GM23338 (cell line): ENCODE results near the gene DYNC1LI2. TPM values are rescaled to one million over a fixed set of nuclear protein-coding genes. Genes with fewer than 3 reads are reported as not detected.

Experiments
- ATAC-seq: fragments of 200-7000 bp; cut with Tn5 transposase; 3 replicates; pipeline ENCODE4 v1.9.1; 2020
- DNase-seq: peaks from one replicate; pipeline ENCODE4 v3.0.0-alpha.2; 2015; ENCODE audit warnings: low spot score
- H2AFZ ChIP-seq: fragments of 200-600 bp; sonication (generic); 2 replicates; pipeline ENCODE4 v1.8.0; 2016; ENCODE audit warnings: antibody characterized with exemption, mild to moderate bottlenecking, moderate library complexity
- H3F3A ChIP-seq: fragments of 200-600 bp; sonication (generic); replicated peaks from 2 replicates; pipeline ENCODE4 v1.8.0; 2017; ENCODE audit warnings: antibody characterized with exemption, mixed run types, low read depth
- H3K27ac ChIP-seq: fragments of 200-600 bp; sonication (generic); 2 replicates; pipeline ENCODE4 v1.6.1; 2016; ENCODE audit warnings: low read depth
- H3K27me3 ChIP-seq: fragments of 200-600 bp; sonication (generic); 2 replicates; pipeline ENCODE4 v1.8.0; 2016; ENCODE audit warnings: mild to moderate bottlenecking, mixed run types, moderate library complexity; ENCODE audit not compliant: insufficient read depth
- H3K36me3 ChIP-seq: fragments of 200-600 bp; sonication (generic); 2 replicates; pipeline ENCODE4 v1.8.0; 2016; ENCODE audit warnings: mild to moderate bottlenecking; ENCODE audit not compliant: insufficient read depth
- H3K4me1 ChIP-seq: fragments of 200-600 bp; sonication (generic); 2 replicates; pipeline ENCODE4 v1.8.0; 2016; ENCODE audit warnings: mild to moderate bottlenecking, moderate library complexity; ENCODE audit not compliant: insufficient read depth
- H3K4me2 ChIP-seq: fragments of 200-600 bp; sonication (generic); 2 replicates; pipeline ENCODE4 v1.7.1; 2017; ENCODE audit warnings: mixed run types
- H3K4me3 ChIP-seq: fragments of 200-600 bp; sonication (generic); 2 replicates; pipeline ENCODE4 v1.6.1; 2016; ENCODE audit warnings: mixed run types
- H3K79me2 ChIP-seq: fragments of 200-600 bp; sonication (generic); replicated peaks from 2 replicates; pipeline ENCODE4 v1.8.0; 2017; ENCODE audit warnings: mild to moderate bottlenecking; ENCODE audit not compliant: insufficient read depth
- H3K9me2 ChIP-seq: fragments of 200-600 bp; sonication (generic); 2 replicates; pipeline ENCODE4 v1.8.0; 2017; ENCODE audit not compliant: insufficient read depth
- H4K20me1 ChIP-seq: fragments of 200-600 bp; sonication (generic); replicated peaks from 2 replicates; pipeline ENCODE4 v1.8.0; 2017; ENCODE audit warnings: mild to moderate bottlenecking; ENCODE audit not compliant: insufficient read depth
- H3K27ac Mint-ChIP-seq: 2 replicates; pipeline ENCODE4 v1.8.0; 2020; ENCODE audit warnings: inconsistent platforms, mild to moderate bottlenecking, moderate library complexity, mixed read lengths
- H3K27me3 Mint-ChIP-seq: 3 replicates; pipeline ENCODE4 v1.8.0; 2022; ENCODE audit warnings: low read depth, mild to moderate bottlenecking, moderate library complexity, mixed read lengths, inconsistent platforms; ENCODE audit not compliant: insufficient read depth, poor library complexity
- H3K36me3 Mint-ChIP-seq: 3 replicates; pipeline ENCODE4 v1.8.0; 2021; ENCODE audit warnings: low read depth, mild to moderate bottlenecking, inconsistent platforms, moderate library complexity, mixed read lengths
- H3K4me1 Mint-ChIP-seq: 3 replicates; pipeline ENCODE4 v1.8.0; 2020; ENCODE audit warnings: mild to moderate bottlenecking, inconsistent platforms, mixed read lengths
- H3K4me3 Mint-ChIP-seq: 3 replicates; pipeline ENCODE4 v1.8.0; 2021; ENCODE audit warnings: moderate library complexity, mild to moderate bottlenecking, inconsistent platforms, mixed read lengths
- H3K9me3 Mint-ChIP-seq: 3 replicates; pipeline ENCODE4 v1.8.0; 2020; ENCODE audit warnings: moderate library complexity, mild to moderate bottlenecking, inconsistent platforms, mixed read lengths
- CREB1 ChIP-seq: fragments of 250-450 bp; sonication (Bioruptor Pico); IDR thresholded peaks from 2 replicates; pipeline ENCODE4 v1.5.0; 2020; ENCODE audit warnings: low read depth, mild to moderate bottlenecking, moderate library complexity
- CTCF ChIP-seq, 2 experiments: fragments of 200-600 bp in 1 of 2; sonication (generic) in 1 of 2; conservative IDR thresholded peaks; 2 replicates each; pipeline versions ENCODE4 v1.5.1 to v1.6.1; 2016 to 2017; ENCODE audit warnings: antibody characterized with exemption in 2 of 2, low read depth in 2 of 2, mild to moderate bottlenecking in 2 of 2, moderate library complexity in 1 of 2
- EZH2 ChIP-seq: fragments of 200-600 bp; sonication (generic); IDR thresholded peaks from one replicate; pipeline ENCODE4 v1.8.0; 2017; ENCODE audit warnings: antibody characterized with exemption, mild to moderate bottlenecking, low read depth; ENCODE audit not compliant: unreplicated experiment
- EZH2phosphoT487 ChIP-seq: fragments of 200-600 bp; sonication (generic); IDR thresholded peaks from one replicate; pipeline ENCODE4 v1.8.1; 2018; ENCODE audit warnings: antibody characterized with exemption; ENCODE audit not compliant: unreplicated experiment
- JUNB ChIP-seq: IDR thresholded peaks from one replicate; pipeline ENCODE4 v1.6.1; 2016; ENCODE audit warnings: antibody characterized with exemption; ENCODE audit not compliant: unreplicated experiment
- NANOG ChIP-seq: IDR thresholded peaks from 2 replicates; pipeline ENCODE4 v1.6.1; 2016; ENCODE audit warnings: antibody characterized with exemption, borderline replicate concordance
- POLR2AphosphoS5 ChIP-seq: IDR thresholded peaks from 2 replicates; pipeline ENCODE4 v1.6.1; 2016; ENCODE audit warnings: antibody characterized with exemption, low read depth
- STAT1 ChIP-seq: IDR thresholded peaks from one replicate; pipeline ENCODE4 v1.6.1; 2016; ENCODE audit warnings: antibody characterized with exemption; ENCODE audit not compliant: unreplicated experiment
- ZNF114 ChIP-seq: fragments of 250-450 bp; sonication (Bioruptor Pico); IDR thresholded peaks from 2 replicates; pipeline ENCODE4 v1.5.0; 2020; ENCODE audit warnings: mild to moderate bottlenecking, moderate library complexity
- ZNF331 ChIP-seq: fragments of 250-450 bp; sonication (Bioruptor Pico); IDR thresholded peaks from 2 replicates; pipeline ENCODE4 v1.5.0; 2020; ENCODE audit warnings: low read depth, mild to moderate bottlenecking, moderate library complexity
- ZNF462 ChIP-seq: fragments of 250-450 bp; sonication (Bioruptor Pico); IDR thresholded peaks from 2 replicates; pipeline ENCODE4 v1.5.0; 2020; ENCODE audit warnings: mild to moderate bottlenecking, moderate library complexity
- polyA plus RNA-seq: library from polyadenylated mRNA; unstranded; fragments of >200 nt; fragmentation: Nextera tagmentation; extraction: Ambion mirVana; gene quantifications from 2 replicates; pipeline ENCODE4 v1.2.1, GENCODE V29; 2016
- total RNA-seq: library from RNA; depleted of rRNA; stranded (reverse); fragments of >200 nt; shearing (Covaris generic); gene quantifications from 2 replicates; pipeline ENCODE4 v1.2.3, GENCODE V29; 2014
- TF ChIP-seq, protein P1 (sequence below): IDR thresholded peaks from one replicate; pipeline ENCODE4 v1.6.1; 2018; ENCODE audit warnings: antibody characterized with exemption; ENCODE audit not compliant: unreplicated experiment
- TF ChIP-seq, protein P2 (sequence below): IDR thresholded peaks from 2 replicates; pipeline ENCODE4 v1.6.1; 2016; ENCODE audit warnings: antibody characterized with exemption

The DYNC1LI2 gene
- total and polyA plus RNA-seq, 2 experiments from 2014 or later = 73.9 to 85.9 TPM

DNA sequence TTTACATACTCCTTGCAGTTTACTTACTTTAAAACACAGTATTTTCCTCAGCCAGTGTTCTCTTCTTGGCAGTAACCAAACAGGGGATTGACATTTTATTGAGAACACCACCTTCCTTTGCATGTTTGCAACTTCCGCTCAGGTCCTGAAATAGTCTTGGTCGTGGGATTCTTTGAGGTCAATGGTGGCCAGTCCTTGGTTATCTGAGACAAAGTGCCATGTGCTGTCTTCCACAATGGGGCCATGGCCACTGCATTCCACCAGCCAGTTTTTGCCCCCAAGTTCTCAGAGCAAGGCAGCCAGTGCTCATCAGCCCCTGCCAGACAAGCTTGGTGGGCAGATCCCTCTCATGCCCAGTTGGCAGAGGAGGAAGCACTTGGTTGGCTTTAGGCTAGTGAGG, 77.7 kb downstream of the DYNC1LI2 start:
- TF ChIP-seq ZNF462 = no peak
- TF ChIP-seq, protein P1, sequence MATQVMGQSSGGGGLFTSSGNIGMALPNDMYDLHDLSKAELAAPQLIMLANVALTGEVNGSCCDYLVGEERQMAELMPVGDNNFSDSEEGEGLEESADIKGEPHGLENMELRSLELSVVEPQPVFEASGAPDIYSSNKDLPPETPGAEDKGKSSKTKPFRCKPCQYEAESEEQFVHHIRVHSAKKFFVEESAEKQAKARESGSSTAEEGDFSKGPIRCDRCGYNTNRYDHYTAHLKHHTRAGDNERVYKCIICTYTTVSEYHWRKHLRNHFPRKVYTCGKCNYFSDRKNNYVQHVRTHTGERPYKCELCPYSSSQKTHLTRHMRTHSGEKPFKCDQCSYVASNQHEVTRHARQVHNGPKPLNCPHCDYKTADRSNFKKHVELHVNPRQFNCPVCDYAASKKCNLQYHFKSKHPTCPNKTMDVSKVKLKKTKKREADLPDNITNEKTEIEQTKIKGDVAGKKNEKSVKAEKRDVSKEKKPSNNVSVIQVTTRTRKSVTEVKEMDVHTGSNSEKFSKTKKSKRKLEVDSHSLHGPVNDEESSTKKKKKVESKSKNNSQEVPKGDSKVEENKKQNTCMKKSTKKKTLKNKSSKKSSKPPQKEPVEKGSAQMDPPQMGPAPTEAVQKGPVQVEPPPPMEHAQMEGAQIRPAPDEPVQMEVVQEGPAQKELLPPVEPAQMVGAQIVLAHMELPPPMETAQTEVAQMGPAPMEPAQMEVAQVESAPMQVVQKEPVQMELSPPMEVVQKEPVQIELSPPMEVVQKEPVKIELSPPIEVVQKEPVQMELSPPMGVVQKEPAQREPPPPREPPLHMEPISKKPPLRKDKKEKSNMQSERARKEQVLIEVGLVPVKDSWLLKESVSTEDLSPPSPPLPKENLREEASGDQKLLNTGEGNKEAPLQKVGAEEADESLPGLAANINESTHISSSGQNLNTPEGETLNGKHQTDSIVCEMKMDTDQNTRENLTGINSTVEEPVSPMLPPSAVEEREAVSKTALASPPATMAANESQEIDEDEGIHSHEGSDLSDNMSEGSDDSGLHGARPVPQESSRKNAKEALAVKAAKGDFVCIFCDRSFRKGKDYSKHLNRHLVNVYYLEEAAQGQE = no peak
- no peak for TF ChIP-seq CTCF (conservative IDR thresholded peaks at IDR 0.05; ENCODE audit: low read depth in 2 of 2)
- TF ChIP-seq STAT1 = no peak
- no peak for TF ChIP-seq EZH2
- TF ChIP-seq EZH2phosphoT487 = no peak
- TF ChIP-seq JUNB = no peak
- TF ChIP-seq, protein P2, sequence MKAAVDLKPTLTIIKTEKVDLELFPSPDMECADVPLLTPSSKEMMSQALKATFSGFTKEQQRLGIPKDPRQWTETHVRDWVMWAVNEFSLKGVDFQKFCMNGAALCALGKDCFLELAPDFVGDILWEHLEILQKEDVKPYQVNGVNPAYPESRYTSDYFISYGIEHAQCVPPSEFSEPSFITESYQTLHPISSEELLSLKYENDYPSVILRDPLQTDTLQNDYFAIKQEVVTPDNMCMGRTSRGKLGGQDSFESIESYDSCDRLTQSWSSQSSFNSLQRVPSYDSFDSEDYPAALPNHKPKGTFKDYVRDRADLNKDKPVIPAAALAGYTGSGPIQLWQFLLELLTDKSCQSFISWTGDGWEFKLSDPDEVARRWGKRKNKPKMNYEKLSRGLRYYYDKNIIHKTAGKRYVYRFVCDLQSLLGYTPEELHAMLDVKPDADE = no peak
- no peak for TF ChIP-seq ZNF114 (CRISPR knock-in tag)
- TF ChIP-seq POLR2AphosphoS5 = no peak
- no peak for TF ChIP-seq NANOG
- TF ChIP-seq CREB1 (CRISPR knock-in tag) = no peak
- no peak for TF ChIP-seq ZNF331 (CRISPR knock-in tag)
- Histone ChIP-seq H3K4me2 (no peak overlapping the region), H3K36me3 (no peaks in the 10 kb centered on the region), H3K4me1 (no peaks in the 10 kb centered on the region; the same call in 1 of the 2 replicates), H3K27me3 (no peaks in the 10 kb centered on the region), H3K9me2 (no peaks in the 10 kb centered on the region), H3F3A (no peaks in the 10 kb centered on the region), H2AFZ (no peak overlapping the region), H3K27ac (no peak overlapping the region), H4K20me1 (0 out of 2 replicates have a peak, but pooled peaks cover 7% of the 10 kb centered on the region), H3K4me3 (no peak overlapping the region), H3K79me2 (peaks cover 44% of the 10 kb centered on the region)
- Mint-ChIP-seq H3K4me1 (peaks cover 6% of the 10 kb centered on the region; the same call in 1 of the 3 replicates), H3K4me3 (no peak overlapping the region), H3K27me3 (peaks cover 2% of the 10 kb centered on the region), H3K36me3 (peaks cover 3% of the 10 kb centered on the region; the same call in 1 of the 3 replicates), H3K27ac (no peak overlapping the region), H3K9me3 (no peaks in the 10 kb centered on the region)
- DNase-seq (no peak), ATAC-seq (no peak)
